ENCODE data around the gene CLEC10A. TPM values are rescaled to one million over a fixed set of nuclear protein-coding genes. Genes with fewer than 3 reads are reported as not detected.

The CLEC10A gene
- polyA plus RNA-seq, 3 donors from 2014 or later, result 0.72 to 13.5 (median 11.7) TPM

GRCh38 chr17:7034955-7035590, 45.0 kb downstream of the CLEC10A start:
- no peaks in the 10 kb centered on the region for H3K36me3 Mint-ChIP-seq
- peaks cover 0 to 8% (median 0%) of the 10 kb centered on the region in 3 donors for H3K27me3 Mint-ChIP-seq (ENCODE audit: low read depth in 3 of 3)
- peak overlapping the region; percentile 92 to 96 (median 94) for H3K4me3 Mint-ChIP-seq
- peak overlapping the region; percentile 95 to 98 (median 97) for H3K27ac Mint-ChIP-seq
- H3K4me1 Mint-ChIP-seq, result peaks cover 60 to 83% of the 10 kb centered on the region in 2 donors
- H3K9me3 Mint-ChIP-seq, result no peaks in the 10 kb centered on the region
- DNase-seq, result peak; percentile 67 to 68 (median 68)

- no peaks in the 10 kb centered on the region for H3K9me3 Mint-ChIP-seq
- peaks cover 0 to 3% (median 2%) of the 10 kb centered on the region in 3 donors for H3K27me3 Mint-ChIP-seq (ENCODE audit: low read depth in 3 of 3)
- H3K36me3 Mint-ChIP-seq, result no peaks in the 10 kb centered on the region
- DNase-seq, result no peak
- H3K27ac Mint-ChIP-seq, result peak overlapping the region; percentile 4 to 86 (median 59)
- peak overlapping the region; percentile 48 to 66 (median 54) for H3K4me3 Mint-ChIP-seq
- peaks cover 77 to 89% of the 10 kb centered on the region in 2 donors for H3K4me1 Mint-ChIP-seq
Measured at GRCh38 chr17:7029659-7030058, 50.4 kb downstream of the CLEC10A start.

GRCh38 chr17:7029096-7029495, 51.0 kb downstream of the CLEC10A start:
- DNase-seq, result no peak
- Mint-ChIP-seq H3K9me3 (no peaks in the 10 kb centered on the region), H3K27ac (peak overlapping the region; percentile 29 to 86 (median 59)), H3K4me3 (peak overlapping the region in 4 of 5 donors; percentile 1 to 47 (median 10)), H3K27me3 (ENCODE audit: low read depth in 3 of 3) (peaks cover under 1 to 6% (median 3%) of the 10 kb centered on the region in 3 donors), H3K4me1 (peaks cover 76 to 90% of the 10 kb centered on the region in 2 donors), H3K36me3 (no peaks in the 10 kb centered on the region)

GRCh38 chr17:7027335-7027734, 52.7 kb downstream of the CLEC10A start:
- no peaks in the 10 kb centered on the region for H3K36me3 Mint-ChIP-seq
- peak overlapping the region in 4 of 5 donors; percentile 3 to 63 (median 32) for H3K4me3 Mint-ChIP-seq
- DNase-seq, result peak in 1 of 3 donors; percentile 32
- H3K9me3 Mint-ChIP-seq, result no peaks in the 10 kb centered on the region
- H3K27me3 Mint-ChIP-seq (ENCODE audit: low read depth in 3 of 3), result peaks cover 10 to 16% (median 10%) of the 10 kb centered on the region in 3 donors
- peak overlapping the region; percentile 58 to 86 (median 78) for H3K27ac Mint-ChIP-seq
- H3K4me1 Mint-ChIP-seq, result peaks cover 79 to 90% of the 10 kb centered on the region in 2 donors

GRCh38 chr17:7026471-7027115, 53.5 kb downstream of the CLEC10A start:
- H3K36me3 Mint-ChIP-seq, result no peaks in the 10 kb centered on the region
- peaks cover 78 to 86% of the 10 kb centered on the region in 2 donors for H3K4me1 Mint-ChIP-seq
- H3K9me3 Mint-ChIP-seq, result no peaks in the 10 kb centered on the region
- DNase-seq, result no peak
- peaks cover 10 to 15% (median 10%) of the 10 kb centered on the region in 3 donors for H3K27me3 Mint-ChIP-seq (ENCODE audit: low read depth in 3 of 3)
- peak overlapping the region in 2 of 5 donors; percentile 29 to 30 for H3K4me3 Mint-ChIP-seq
- peak overlapping the region in 2 of 6 donors; percentile 59 to 83 for H3K27ac Mint-ChIP-seq

- H3K4me3 Mint-ChIP-seq, result no peak overlapping the region
- H3K4me1 Mint-ChIP-seq, result peaks cover 78 to 88% of the 10 kb centered on the region in 2 donors
- no peak for DNase-seq
- peaks cover 10 to 18% (median 12%) of the 10 kb centered on the region in 3 donors for H3K27me3 Mint-ChIP-seq (ENCODE audit: low read depth in 3 of 3)
- H3K36me3 Mint-ChIP-seq, result no peaks in the 10 kb centered on the region
- peak overlapping the region in 2 of 6 donors; percentile 16 to 17 for H3K27ac Mint-ChIP-seq
- H3K9me3 Mint-ChIP-seq, result no peaks in the 10 kb centered on the region
Measured at GRCh38 chr17:7025245-7025644, 54.8 kb downstream of the CLEC10A start.

Other genes with a start within 250 kb of the CLEC10A start
- not detected for gene TEKT1, start 248.5 kb downstream of the CLEC10A start, polyA plus RNA-seq
- under 1 TPM; 0.24 to 0.92 (median 0.83) TPM for gene ALOX12, start 84.2 kb downstream of the CLEC10A start, polyA plus RNA-seq
- 100 to 1,000 TPM; 449 to 922 (median 670) TPM for gene RNASEK, start 67.6 kb downstream of the CLEC10A start, polyA plus RNA-seq
- under 1 TPM in 1 of 3 donors, not detected in 2; 0.10 TPM for gene BCL6B, start 57.2 kb downstream of the CLEC10A start, polyA plus RNA-seq
- 1 to 10 TPM in 2 of 3 donors, under 1 TPM in 1; 0.49 to 2.6 (median 2.1) TPM for gene SLC16A13, start 44.2 kb downstream of the CLEC10A start, polyA plus RNA-seq
- 1 to 10 TPM; 1.2 to 3.9 (median 3.1) TPM for gene SLC16A11, start 36.2 kb downstream of the CLEC10A start, polyA plus RNA-seq
- 1 to 10 TPM in 1 of 3 donors, under 1 TPM in 1, not detected in 1; 0.57 to 3.2 TPM for gene ASGR2, start 34.6 kb upstream of the CLEC10A start, polyA plus RNA-seq
- gene ASGR1, start 99.1 kb upstream of the CLEC10A start, polyA plus RNA-seq, result under 1 TPM; 0.55 to 0.84 (median 0.81) TPM
- under 1 TPM in 1 of 3 donors, not detected in 2; 0.36 TPM for gene DLG4, start 139.6 kb upstream of the CLEC10A start, polyA plus RNA-seq
- gene ACADVL, start 139.7 kb upstream of the CLEC10A start, polyA plus RNA-seq, result 100 to 1,000 TPM; 138 to 180 (median 141) TPM
- gene DVL2, start 154.3 kb upstream of the CLEC10A start, polyA plus RNA-seq, result 10 to 100 TPM; 19.4 to 28.5 (median 25.2) TPM
- 10 to 100 TPM; 11.9 to 41.4 (median 17.7) TPM for gene PHF23, start 159.2 kb upstream of the CLEC10A start, polyA plus RNA-seq
- 100 to 1,000 TPM; 764 to 982 (median 905) TPM for gene GABARAP, start 162.2 kb upstream of the CLEC10A start, polyA plus RNA-seq
- 10 to 100 TPM; 33.2 to 61.1 (median 57.8) TPM for gene CTDNEP1, start 171.5 kb upstream of the CLEC10A start, polyA plus RNA-seq
- gene ELP5, start 172.0 kb upstream of the CLEC10A start, polyA plus RNA-seq, result 100 to 1,000 TPM in 1 of 3 donors, 10 to 100 TPM in 2; 65.0 to 108 (median 89.0) TPM
- 1 to 10 TPM; 2.5 to 8.7 (median 3.7) TPM for gene CLDN7, start 182.2 kb upstream of the CLEC10A start, polyA plus RNA-seq
- under 1 TPM in 1 of 3 donors, not detected in 2; 0.26 TPM for gene SLC2A4, start 201.5 kb upstream of the CLEC10A start, polyA plus RNA-seq
- gene YBX2, start 214.4 kb upstream of the CLEC10A start, polyA plus RNA-seq, result not detected
- gene EIF5A, start 227.4 kb upstream of the CLEC10A start, polyA plus RNA-seq, result 100 to 1,000 TPM; 235 to 814 (median 797) TPM
- 100 to 1,000 TPM; 100 to 129 (median 123) TPM for gene GPS2, start 235.1 kb upstream of the CLEC10A start, polyA plus RNA-seq
- 1 to 10 TPM in 2 of 3 donors, under 1 TPM in 1; 0.58 to 2.8 (median 1.4) TPM for gene NEURL4, start 249.1 kb upstream of the CLEC10A start, polyA plus RNA-seq